NK-92 (cell line): ENCODE measurements around the gene FGF2.
"Not testable (repeated sequence)": the region's sequence is repeated elsewhere in the genome, so short reads cannot be mapped to it uniquely, and the experiment has no call there.

ENCODE experiments used
- DNase-seq: peaks from one replicate; lab custom pipeline; 2025; ENCODE audit not compliant: unreplicated experiment; lab: John Stamatoyannopoulos, UW

The FGF2 gene

DNA sequence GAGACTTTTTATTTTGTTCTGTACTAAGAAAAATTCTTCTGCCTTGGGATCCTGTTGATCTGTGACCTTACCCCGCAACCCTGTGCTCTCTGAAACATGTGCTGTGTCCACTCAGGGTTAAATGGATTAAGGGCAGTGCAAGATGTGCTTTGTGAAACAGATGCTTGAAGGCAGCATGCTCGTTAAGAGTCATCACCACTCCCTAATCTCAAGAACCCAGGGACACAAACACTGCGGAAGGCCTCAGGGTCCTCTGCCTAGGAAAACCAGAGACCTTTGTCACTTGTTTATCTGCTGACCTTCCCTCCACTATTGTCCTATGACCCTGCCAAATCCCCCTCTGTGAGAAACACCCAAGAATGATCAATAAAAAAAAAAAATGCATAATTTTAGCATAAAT is 13.8 kb upstream of the FGF2 start:
- DNase-seq = not testable (repeated sequence)

DNA sequence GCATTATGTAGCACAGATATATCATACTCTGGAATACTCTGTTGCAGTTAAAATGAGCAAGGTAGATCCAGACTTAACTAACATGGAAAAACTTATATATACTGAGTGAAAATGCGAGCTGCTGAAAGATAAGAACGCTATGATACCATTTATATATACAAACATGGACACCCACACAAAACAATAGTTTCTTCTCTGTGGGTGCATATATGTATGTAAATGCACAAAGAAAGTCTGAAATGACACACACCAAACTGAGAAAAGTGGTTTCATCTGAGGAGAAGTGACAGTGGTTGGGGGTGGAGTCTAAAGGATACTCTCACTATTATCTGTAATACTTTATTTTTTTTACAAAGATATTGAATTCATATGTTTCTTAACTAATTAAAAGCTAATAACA is 12.2 kb upstream of the FGF2 start:
- DNase-seq = no peak

DNA sequence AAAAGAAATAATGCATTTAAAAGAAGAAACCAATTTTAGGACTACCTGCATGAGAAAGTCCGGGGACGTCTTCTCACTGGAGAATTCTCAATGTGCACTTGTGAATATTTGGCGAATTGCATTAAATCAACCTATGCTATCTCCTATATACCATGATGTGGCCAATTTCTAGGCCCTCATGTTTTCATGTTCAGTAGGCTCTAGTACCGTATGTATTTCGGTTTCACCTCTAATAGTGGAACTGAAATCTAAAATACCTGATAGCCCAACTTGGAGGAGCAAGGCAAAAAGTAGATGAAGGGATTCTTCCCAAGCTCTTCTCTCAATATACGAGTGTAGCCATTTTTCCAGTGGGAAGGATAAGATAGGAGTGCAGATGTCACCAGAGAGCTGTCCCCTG is 11.4 kb upstream of the FGF2 start:
- DNase-seq = no peak

DNA sequence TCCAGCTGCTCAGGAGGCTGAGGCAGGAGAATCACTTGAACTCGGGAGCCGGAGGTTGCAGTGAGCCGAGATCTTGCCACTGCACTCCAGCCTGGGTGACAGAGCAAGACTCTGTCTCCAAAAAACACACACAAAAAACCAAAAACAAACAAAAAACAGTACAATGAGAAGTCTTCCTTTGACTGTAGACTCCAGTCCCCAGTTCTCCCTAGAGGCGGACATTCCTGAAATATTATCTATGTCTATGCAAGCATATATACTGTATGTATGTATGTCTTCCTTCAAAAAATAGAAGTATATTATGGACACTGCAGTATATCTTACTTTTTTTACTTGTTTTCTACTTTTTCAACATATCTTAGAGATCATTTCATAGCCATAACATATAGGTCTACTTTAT is 10.2 kb upstream of the FGF2 start:
- DNase-seq = no peak

DNA sequence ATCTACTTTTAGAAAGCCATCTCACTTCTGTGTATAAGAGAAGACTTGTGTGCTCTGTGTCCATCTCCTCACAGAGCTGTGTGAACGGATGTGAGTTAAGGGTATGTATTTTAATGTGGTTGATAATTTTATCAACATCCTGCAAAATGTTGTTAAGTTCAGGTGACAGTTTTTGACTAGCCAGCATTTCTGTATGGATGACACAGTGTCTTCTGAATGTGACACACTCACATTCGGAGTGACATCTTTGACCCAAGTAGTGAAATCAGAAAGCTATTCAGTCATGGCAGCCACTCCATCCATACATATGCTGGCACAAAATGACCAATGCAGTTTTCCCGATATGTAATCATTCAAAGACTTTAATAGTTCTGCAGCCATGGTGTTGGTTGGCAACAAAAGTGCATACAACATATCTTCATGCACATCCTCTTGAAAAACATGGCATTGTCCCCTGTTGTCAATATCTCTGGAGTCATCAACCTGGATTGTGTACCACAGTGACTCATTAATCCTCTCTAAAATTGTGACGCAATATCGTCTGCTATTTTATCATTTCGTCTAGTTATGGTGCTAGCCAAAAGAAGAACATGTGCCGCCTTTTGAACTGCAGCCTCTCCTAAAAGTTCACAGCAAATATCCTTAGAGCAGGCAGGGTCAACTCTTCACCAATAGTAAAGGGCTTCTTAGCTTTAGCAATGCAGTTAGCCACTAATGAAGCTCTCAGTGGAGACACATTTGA is 6.8 kb upstream of the FGF2 start:
- no peak for DNase-seq

DNA sequence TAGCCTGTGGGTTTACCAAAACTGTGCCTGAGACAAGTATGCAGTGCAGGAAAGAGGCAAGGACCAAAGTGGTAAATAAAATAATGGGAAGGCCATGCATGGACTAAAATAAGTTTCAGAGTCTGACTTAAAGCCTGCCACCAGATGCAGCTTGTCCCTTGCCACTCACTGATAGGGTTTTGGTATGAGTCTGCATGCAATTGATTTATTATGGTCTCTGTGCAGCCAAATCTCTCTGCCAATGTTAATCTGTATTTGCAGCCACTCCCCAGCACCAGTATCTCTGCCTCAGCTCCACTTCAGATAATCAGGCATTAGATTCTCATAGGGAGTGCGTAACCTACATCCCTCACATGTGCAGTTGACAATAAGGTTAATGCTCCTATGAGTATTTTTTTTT is 5.5 kb upstream of the FGF2 start:
- no peak for DNase-seq

DNA sequence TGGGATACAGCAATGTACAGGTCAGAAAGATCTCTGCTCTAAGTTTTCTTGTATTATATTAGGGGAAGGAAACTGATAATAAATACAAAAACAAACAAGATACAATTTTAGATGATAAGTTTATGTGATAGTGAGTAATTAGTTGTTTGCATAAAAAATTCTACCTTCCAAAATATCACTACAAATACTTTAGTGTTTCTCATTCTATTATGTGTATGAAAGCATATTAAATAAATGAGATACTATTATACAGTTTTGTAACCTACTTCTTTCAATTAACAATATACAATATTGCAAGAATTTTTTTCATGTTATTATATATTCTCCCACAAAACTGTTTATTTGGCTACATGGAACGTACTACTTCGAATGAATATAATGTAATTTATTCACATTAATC is 4.2 kb upstream of the FGF2 start:
- no peak for DNase-seq

DNA sequence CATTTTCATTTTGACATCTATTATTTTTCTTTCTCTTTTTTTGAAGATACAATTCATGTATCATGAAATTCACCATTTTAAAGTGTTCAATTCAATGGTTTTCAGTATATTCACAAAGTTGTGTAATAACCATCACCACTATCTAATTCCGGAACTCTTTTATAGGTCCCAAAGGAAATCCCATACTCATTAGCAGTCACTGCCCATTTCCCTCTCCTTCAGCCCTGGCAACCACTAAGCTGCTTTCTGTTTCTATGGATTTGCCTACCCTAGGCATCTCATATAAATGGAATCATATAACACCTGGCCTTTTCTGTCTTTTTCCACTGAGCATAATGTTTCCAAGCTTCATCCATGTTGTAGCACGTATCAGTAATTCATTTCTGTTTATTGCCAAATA is 3.2 kb upstream of the FGF2 start:
- DNase-seq = no peak

DNA sequence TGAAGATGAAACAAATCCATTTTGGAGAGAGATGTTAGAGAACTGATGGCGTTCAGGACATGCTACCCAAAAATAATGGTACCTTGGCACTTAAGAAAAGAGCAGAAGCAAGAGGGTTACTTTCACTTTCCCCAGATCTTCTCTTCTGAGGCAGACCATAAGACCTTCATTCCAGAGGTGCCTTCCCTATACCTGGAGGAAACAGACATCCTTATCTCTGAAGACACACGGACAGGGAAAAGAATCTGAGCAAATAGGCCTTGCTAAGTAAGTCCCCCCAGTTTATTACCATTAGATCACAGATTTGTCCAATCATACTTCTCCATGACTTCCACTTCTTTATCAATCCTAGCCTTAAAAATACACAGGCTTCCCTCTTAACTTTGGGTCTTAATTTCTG is 2.0 kb upstream of the FGF2 start:
- DNase-seq = no peak

DNA sequence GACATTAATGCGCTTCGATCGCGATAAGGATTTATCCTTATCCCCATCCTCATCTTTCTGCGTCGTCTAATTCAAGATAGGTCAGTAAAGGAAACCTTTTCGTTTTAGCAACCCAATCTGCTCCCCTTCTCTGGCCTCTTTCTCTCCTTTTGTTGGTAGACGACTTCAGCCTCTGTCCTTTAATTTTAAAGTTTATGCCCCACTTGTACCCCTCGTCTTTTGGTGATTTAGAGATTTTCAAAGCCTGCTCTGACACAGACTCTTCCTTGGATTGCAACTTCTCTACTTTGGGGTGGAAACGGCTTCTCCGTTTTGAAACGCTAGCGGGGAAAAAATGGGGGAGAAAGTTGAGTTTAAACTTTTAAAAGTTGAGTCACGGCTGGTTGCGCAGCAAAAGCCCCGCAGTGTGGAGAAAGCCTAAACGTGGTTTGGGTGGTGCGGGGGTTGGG is 528 bp upstream of the FGF2 start:
- DNase-seq = no peak

DNA sequence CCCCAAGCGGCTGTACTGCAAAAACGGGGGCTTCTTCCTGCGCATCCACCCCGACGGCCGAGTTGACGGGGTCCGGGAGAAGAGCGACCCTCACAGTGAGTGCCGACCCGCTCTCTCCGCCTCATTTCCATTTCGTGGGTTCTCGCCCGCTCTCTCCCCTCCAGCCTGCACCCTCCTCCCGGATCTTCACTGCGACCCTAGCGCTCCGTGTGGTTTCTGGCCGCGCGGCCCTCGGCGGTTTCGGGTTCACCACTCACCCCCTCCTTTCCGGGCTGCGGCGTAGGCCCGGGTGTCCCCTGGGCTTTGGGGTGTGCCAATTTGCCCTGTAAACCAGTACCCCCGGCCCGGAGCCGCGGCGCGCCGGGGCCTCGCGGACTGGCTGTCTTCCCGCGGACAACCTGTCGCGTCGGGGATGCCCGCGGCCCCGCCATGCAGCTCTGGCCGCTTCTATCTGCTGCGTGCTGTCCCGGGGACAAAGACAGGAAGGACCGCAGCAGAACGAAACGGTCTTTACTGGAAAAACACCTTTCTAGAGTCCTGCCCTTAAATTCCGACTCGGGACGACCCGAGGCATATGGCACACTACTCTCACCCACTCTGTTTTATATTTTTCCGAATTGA is 737 bp downstream of the FGF2 start:
- no peak for DNase-seq

DNA sequence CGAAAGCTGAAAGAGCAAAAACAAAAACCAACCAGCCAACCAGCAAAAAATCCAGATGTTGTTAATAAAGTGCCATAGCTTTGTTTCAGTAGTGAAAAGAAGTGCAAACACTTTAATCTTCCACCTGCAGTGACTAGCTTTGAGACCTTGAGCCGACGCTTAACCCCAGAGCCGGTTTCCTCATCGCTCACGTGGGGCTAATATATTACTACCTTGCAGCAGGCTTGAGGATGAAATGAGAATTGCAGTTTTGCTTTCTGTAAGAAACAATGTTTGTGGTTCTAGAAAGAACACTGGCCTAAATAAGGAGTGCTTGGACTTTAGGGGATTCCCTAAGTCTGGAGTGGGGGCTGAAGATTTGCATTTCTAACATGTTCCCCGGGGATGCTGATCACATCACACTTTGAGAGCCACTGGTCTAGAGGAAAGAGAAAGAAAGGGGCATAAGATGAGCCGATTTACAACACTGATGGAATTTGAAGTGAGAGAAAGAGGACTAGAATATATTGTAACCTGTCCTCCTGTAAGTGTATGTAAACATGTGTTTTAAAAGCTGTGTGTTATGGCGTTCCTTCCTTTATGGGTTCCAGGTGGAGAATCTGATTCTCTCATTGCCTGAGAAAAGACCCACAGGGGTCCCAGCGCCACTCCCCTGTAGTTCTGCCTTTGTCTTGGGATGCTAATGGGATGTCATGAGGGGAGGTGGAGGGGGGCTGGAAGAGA is 1.4 kb downstream of the FGF2 start:
- no peak for DNase-seq

DNA sequence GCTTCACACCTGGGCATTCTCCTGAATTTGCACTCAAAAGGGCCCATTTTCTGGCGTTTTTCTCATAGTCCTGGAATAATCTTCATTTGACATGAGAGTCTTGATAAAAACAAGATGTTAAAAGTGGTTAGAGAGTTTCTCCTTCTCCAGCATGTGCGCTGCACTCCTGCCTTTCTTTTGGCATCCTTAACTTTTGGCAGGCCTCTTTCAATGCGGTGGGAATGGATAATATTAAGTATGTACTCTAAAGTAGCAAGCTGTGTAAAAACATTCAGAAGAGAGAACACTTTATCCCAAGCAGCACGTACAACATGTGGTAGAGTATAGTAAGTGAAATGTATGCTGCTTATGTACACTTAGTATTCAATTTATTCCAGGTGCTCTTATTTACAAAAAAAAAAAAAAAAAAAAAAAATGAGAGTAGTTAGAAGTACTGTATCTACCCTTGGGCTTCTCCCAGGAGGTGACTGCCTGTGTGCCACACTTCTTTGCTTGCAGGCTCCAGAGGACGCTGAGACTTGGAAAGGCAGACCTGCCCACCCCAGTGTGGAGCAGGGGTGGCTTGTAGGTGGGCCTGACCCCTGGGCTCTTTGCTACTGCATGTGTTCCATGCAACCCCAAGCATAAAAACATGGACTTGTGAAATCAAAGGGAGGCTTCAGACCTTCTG is 3.9 kb downstream of the FGF2 start:
- no peak for DNase-seq

DNA sequence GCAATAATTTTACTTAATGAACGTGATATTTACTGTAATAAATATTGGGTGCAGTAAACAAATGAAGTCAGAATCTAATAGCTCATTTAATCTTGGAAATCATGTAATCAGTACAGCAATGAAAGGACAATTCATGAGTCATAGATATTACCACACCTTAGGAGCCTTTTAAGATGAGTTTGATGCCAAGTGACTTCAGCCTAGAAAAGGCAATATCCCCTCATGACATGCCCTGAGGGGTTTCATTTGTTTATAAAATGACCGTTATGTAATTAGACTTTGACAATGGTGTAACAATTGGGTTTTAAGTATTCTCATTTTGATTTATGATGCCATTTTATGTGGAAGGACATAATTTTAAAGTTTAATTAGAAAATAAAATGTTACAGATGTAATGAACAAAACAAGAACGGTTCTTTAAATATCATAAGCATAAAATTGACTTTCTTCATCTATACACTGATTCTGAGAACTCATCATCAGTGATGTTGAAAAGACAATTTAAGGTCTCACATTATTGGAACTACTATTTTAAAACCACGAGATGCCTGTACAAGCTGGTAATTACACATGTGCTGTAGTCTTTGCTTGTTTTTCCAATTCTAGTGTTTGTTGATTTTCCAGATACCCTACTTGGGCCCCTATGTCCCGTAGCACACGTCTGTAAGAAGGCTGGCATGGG is 5.0 kb downstream of the FGF2 start:
- no peak for DNase-seq

DNA sequence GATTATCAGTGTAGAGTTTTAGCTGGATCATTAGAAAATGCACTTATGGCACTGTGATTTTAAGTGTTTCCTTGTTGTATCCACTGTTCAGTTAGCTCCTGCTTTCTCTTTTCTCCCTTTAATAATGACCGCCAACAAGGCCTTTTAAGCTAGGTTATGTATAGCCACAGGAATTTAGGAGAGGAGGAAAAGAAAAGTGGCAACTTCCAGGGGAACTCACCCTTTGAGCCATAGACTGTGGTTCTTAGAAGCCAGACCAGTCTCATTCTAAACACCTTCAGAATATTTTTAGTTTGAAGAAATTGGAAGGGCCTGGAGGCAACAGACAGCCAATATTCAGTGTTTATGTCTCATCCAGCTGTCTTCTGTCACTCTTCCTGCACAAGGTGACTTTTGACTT is 6.1 kb downstream of the FGF2 start:
- no peak for DNase-seq

DNA sequence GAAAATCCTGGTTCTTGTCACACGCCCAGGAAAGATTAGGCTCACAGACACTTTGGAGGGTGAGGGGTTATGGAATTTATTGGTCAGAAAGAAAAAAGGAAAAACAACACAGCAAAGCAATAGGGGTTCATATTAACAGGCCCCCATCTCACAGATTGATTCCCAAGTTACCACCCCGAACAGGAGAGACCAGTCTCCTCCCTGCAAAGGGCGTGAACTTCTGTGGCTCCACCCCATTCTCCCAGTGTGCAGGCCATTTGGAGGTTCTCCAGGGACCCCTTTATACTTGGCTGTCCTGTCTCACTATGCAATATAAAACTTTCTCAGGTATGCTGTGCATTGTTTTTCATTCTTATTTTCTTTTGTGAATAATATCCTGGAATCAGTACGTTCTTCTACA is 7.4 kb downstream of the FGF2 start:
- DNase-seq = no peak

DNA sequence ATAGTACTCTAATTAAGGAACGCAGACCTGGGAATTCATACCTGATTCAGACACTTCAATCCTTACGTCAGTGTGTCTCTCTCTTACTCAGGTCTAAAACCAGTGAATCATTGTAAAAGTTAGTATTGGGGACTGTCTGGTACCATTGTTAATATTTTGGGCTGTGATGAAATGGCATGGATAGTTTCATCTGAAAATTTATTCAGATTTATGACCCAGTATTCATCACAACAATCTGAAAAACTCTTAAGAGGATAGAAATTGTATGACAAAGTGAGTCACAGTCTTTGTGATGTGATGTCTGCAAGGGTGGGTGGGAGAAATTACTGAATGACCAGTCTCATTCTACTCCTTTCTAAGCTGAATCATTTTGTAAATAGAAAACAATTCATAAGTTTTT is 10.3 kb downstream of the FGF2 start:
- no peak for DNase-seq

DNA sequence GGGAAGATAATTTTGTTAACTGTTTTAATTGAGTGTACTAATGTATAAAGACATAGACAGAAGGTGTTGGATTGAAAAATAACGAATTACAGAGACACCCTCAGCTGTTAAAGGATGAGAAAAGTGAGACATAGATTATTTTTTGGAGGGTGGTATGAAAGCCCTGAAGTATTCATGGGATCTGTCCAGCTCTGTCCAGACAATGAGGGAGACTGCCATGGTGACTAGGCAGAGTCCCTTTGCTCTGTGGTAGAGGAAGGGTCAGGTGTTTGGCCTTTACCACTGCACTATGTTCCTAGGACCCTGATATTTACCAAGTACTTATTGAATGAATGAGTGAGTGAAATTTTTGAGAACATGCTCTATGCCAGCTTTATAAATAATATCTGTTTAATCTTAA is 11.4 kb downstream of the FGF2 start:
- no peak for DNase-seq

DNA sequence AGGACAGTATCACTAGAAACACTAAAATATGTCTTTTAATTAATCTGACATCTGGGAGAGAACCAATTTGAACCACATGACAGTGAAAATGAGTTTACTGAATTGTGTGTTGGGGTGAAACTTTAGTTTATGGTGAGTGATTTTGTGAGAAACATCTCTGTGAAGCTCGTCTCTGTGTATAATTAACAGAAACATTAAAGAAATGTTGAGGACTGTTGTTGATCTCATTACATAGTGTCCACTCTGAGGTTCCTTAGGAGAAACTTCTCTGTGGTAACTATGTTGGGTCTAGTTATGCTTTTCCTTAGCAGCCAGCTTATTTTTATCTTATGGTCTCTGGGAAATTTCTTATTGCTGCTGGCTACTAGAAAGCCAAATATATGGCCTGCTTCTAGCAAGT is 15.8 kb downstream of the FGF2 start:
- DNase-seq = no peak

DNA sequence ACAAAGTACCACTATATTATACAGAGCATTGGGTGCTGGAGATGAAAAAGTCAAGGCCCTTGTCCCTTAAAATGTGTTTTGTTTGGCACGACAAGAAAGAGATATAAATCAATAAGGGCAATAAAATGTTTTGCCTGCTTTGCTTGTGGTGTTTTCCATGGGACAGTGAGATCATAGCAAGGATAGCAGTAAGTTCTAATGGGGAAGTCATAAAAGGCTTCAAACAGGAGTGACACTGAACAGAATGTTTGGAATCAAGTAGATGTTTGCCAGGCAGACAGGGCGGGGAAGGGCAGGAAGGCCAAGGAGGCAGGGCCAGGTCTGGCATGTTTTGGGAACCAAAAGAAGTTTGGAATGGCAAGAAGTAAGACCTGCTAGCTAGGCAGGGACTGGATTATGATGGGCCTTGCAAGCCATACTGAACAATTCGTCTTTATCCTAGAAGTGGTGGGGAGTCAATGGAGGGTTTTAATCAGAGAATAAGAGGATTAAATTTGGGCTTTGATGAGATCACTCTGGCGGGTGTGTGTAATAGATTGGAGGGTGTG is 16.4 kb downstream of the FGF2 start:
- DNase-seq = no peak

DNA sequence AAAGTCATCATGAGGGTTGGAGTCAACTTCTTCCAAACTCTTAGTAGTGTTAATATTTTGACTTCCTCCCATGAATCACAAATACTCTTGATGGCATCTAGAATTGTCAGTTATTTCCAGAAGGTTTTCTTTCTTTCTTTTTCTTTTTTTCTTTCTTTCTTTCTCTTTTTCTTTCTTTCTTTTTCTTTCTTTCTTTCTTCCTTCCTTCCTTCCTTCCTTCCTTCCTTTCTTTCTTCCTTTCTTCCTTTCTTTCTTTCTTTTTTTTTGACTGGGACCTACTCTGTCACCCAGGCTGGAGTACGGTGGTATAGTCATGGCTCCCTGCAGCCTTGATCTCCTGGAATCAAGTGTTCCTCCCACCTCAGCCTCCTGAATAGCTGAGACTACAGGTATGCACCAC is 17.8 kb downstream of the FGF2 start:
- DNase-seq = not testable (repeated sequence)
